Ureter (tissue), 1 donor: ENCODE data around the gene VIT. TPM values are rescaled to one million over a fixed set of nuclear protein-coding genes. Genes with fewer than 3 reads are reported as not detected.

Experiments used
- DNase-seq: peaks from one replicate; pipeline ENCODE4 v3.0.0-alpha.2; 2020; ENCODE audit warnings: low spot score
- total RNA-seq: library from RNA; stranded (reverse); gene quantifications from one replicate; pipeline ENCODE4 v1.2.4, GENCODE V29; 2023
- donor health status: DM: yes; HTN: yes; CAD: no.

The VIT gene
- total RNA-seq, 1 donor from 2014 or later = 7.4 TPM

GRCh38 chr2:36859366-36859792 is 162.9 kb downstream of the VIT start:
- no peak for DNase-seq

GRCh38 chr2:36861896-36862295 is 165.4 kb downstream of the VIT start:
- no peak for DNase-seq

Other genes starting within 250 kb of the VIT start
- 56.9 TPM for gene FEZ2, start 98.5 kb upstream of the VIT start, total RNA-seq